Measurements from ENCODE around the gene DPYD.

DNA sequence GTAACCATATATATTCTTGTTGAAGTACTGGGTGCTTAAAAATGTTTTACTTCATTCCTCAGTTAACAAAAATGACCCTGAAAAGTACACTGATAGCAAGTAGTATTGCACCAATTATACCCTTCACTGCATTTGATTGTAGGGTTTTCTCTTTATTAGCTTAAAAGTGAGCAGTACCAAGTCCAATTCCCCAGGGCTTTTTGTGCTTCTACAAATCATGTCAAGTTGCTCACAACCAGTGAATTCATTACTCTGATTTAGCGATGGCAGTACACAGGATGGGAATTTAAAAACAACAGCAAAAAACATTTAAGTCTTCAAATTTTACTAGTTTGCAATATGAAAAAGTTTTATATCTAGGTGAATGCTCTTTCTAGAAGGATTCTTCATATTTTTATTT, 762.8 kb downstream of the DPYD start:
- TF ChIP-seq, protein P1, sequence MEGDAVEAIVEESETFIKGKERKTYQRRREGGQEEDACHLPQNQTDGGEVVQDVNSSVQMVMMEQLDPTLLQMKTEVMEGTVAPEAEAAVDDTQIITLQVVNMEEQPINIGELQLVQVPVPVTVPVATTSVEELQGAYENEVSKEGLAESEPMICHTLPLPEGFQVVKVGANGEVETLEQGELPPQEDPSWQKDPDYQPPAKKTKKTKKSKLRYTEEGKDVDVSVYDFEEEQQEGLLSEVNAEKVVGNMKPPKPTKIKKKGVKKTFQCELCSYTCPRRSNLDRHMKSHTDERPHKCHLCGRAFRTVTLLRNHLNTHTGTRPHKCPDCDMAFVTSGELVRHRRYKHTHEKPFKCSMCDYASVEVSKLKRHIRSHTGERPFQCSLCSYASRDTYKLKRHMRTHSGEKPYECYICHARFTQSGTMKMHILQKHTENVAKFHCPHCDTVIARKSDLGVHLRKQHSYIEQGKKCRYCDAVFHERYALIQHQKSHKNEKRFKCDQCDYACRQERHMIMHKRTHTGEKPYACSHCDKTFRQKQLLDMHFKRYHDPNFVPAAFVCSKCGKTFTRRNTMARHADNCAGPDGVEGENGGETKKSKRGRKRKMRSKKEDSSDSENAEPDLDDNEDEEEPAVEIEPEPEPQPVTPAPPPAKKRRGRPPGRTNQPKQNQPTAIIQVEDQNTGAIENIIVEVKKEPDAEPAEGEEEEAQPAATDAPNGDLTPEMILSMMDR (IDR thresholded peaks at IDR 0.05), result no peak
- TF ChIP-seq POLR2A (IDR thresholded peaks at IDR 0.05), result no peak
